Thoracic aorta (tissue), 2 donors: ENCODE measurements around the gene MAPK8. TPM values are rescaled to one million over a fixed set of nuclear protein-coding genes. Genes with fewer than 3 reads are reported as not detected.

Source experiments
- ATAC-seq: fragments of 150-250 bp; one replicate; pipeline ENCODE4 v1.8.0; 2017; ENCODE audit warnings: low read depth; ENCODE audit not compliant: insufficient number of reproducible peaks, low FRiP score
- DNase-seq: peaks from one replicate; pipeline ENCODE4 v3.0.0-alpha.2; 2020; ENCODE audit warnings: low spot score
- H3K27ac ChIP-seq, 2 donors: fragments of 200-600 bp; sonication (generic); 1 replicate in 1 of 2; 2 replicates in 1 of 2; pipeline ENCODE4 v1.5.1; 2016; ENCODE audit warnings: mild to moderate bottlenecking in 2 of 2, moderate library complexity in 2 of 2
- H3K27me3 ChIP-seq: fragments of 200-600 bp; sonication (generic); replicated peaks from 2 replicates; pipeline ENCODE4 v1.6.0; 2016; ENCODE audit warnings: mild to moderate bottlenecking; ENCODE audit not compliant: insufficient read depth
- H3K36me3 ChIP-seq: fragments of 200-600 bp; sonication (generic); one replicate; pipeline ENCODE4 v1.5.1; 2016
- H3K4me1 ChIP-seq, 2 donors: fragments of 200-600 bp; sonication (generic); 1 replicate in 1 of 2; 2 replicates in 1 of 2; pipeline versions ENCODE4 v1.5.1 to v1.6.0; 2016; ENCODE audit warnings: low read depth in 2 of 2, mild to moderate bottlenecking in 1 of 2; ENCODE audit not compliant: control insufficient read depth in 1 of 2
- H3K4me3 ChIP-seq: fragments of 200-600 bp; sonication (generic); 2 replicates; pipeline ENCODE4 v1.5.1; 2016; ENCODE audit warnings: mild to moderate bottlenecking
- H3K9me3 ChIP-seq: fragments of 200-600 bp; sonication (generic); 2 replicates; pipeline ENCODE4 v1.5.1; 2016
- total RNA-seq, 2 donors: library from RNA; depleted of rRNA; stranded (reverse); fragments of >200 nt; gene quantifications; one replicate each; pipeline versions ENCODE4 v1.1.0 to v1.2.3, GENCODE V29; 2016
- TF ChIP-seq, protein P1 (sequence below): fragments of 200-600 bp; sonication (generic); IDR thresholded peaks from one replicate; pipeline ENCODE4 v1.5.1; 2019; ENCODE audit warnings: antibody characterized with exemption

MAPK8 gene
- total RNA-seq, 2 donors from 2014 or later, result 19.5 to 57.4 TPM

GRCh38 chr10:48470893-48471805, 164.7 kb downstream of the MAPK8 start:
- Histone ChIP-seq H3K36me3 (no peaks in the 10 kb centered on the region), H3K4me1 (peaks cover 3 to 4% of the 10 kb centered on the region in 2 donors), H3K27me3 (no peaks in the 10 kb centered on the region), H3K4me3 (no peak overlapping the region), H3K27ac (no peak overlapping the region), H3K9me3 (no peaks in the 10 kb centered on the region)
- ATAC-seq (no peak), DNase-seq (no peak)
- TF ChIP-seq, protein P1, sequence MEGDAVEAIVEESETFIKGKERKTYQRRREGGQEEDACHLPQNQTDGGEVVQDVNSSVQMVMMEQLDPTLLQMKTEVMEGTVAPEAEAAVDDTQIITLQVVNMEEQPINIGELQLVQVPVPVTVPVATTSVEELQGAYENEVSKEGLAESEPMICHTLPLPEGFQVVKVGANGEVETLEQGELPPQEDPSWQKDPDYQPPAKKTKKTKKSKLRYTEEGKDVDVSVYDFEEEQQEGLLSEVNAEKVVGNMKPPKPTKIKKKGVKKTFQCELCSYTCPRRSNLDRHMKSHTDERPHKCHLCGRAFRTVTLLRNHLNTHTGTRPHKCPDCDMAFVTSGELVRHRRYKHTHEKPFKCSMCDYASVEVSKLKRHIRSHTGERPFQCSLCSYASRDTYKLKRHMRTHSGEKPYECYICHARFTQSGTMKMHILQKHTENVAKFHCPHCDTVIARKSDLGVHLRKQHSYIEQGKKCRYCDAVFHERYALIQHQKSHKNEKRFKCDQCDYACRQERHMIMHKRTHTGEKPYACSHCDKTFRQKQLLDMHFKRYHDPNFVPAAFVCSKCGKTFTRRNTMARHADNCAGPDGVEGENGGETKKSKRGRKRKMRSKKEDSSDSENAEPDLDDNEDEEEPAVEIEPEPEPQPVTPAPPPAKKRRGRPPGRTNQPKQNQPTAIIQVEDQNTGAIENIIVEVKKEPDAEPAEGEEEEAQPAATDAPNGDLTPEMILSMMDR, result no peak

- TF ChIP-seq, protein P1, result no peak
- DNase-seq (no peak), ATAC-seq (no peak)
- H3K9me3 ChIP-seq, result no peaks in the 10 kb centered on the region
- no peaks in the 10 kb centered on the region for H3K36me3 ChIP-seq
- peaks cover 0 to 7% of the 10 kb centered on the region in 2 donors for H3K4me1 ChIP-seq
- no peaks in the 10 kb centered on the region for H3K27me3 ChIP-seq
- no peak overlapping the region for H3K4me3 ChIP-seq
- H3K27ac ChIP-seq, result no peak overlapping the region
These were observed 166.1 kb downstream of the MAPK8 start for GRCh38 chr10:48472501-48473069.

GRCh38 chr10:48473704-48474103, 167.2 kb downstream of the MAPK8 start:
- DNase-seq (no peak), ATAC-seq (no peak)
- Histone ChIP-seq H3K36me3 (no peaks in the 10 kb centered on the region), H3K27me3 (no peaks in the 10 kb centered on the region), H3K4me1 (peaks cover 0 to 7% of the 10 kb centered on the region in 2 donors), H3K4me3 (no peak overlapping the region), H3K9me3 (no peaks in the 10 kb centered on the region), H3K27ac (no peak overlapping the region)
- TF ChIP-seq, protein P1, result no peak

DNA sequence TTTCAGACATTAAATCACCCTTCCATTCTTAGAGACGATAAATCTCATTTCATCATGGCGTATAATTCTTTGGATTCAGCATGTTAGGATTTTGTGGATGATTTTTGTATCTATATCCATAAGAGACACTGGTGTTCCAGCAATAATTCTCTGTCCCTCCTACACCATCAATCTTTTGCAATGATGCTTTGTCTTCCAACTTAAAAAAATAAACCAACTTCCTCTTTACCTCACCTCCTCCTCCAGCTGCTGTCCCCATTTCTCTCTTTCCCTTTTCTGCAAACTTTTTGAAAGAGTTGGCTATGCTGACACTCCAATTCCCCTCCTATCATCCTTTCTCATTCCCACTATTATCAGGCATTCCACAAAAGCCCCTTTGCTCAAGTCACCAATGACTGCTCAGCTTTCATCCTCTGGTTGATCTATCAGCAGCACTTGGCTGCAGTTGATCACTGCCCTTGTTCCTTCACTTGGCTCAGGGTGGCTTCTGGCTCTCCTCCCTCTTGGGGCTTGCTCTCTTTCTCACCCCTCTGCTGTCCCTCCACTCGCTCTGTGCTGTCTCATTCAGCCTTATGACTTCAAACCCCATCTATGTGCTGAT, 168.4 kb downstream of the MAPK8 start:
- TF ChIP-seq, protein P1, result no peak
- DNase-seq (no peak), ATAC-seq (no peak)
- Histone ChIP-seq H3K27me3 (no peaks in the 10 kb centered on the region), H3K4me3 (no peak overlapping the region), H3K4me1 (peaks cover 0 to 7% of the 10 kb centered on the region in 2 donors), H3K9me3 (no peaks in the 10 kb centered on the region), H3K36me3 (no peaks in the 10 kb centered on the region), H3K27ac (no peak overlapping the region)

DNA sequence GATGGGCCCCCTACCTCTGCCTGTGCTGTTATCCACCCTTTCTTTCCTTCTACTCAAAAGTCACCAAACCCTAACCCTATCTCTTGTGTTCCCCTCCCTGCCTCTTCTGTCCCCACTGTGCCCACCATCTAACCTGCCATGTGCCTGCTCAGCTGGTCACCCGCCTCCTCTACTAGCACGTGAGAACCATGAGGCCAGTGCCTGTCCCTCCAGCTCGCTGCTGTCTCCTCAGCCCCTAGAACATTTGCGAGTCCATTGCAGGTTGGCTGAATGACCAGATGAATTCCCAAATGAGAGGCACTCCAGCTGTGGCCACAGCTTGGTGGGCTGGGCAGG, 169.4 kb downstream of the MAPK8 start:
- TF ChIP-seq, protein P1, result no peak
- H3K36me3 ChIP-seq, result no peaks in the 10 kb centered on the region
- peaks cover 0 to 7% of the 10 kb centered on the region in 2 donors for H3K4me1 ChIP-seq
- DNase-seq (no peak), ATAC-seq (no peak)
- H3K4me3 ChIP-seq, result no peak overlapping the region
- no peaks in the 10 kb centered on the region for H3K9me3 ChIP-seq
- no peaks in the 10 kb centered on the region for H3K27me3 ChIP-seq
- H3K27ac ChIP-seq, result no peak overlapping the region
